ENCODE measurements around the gene ASPDH.
A peak's percentile ranks its signal among the peaks of the same experiment; 100 is the strongest.

Gene ASPDH

DNA sequence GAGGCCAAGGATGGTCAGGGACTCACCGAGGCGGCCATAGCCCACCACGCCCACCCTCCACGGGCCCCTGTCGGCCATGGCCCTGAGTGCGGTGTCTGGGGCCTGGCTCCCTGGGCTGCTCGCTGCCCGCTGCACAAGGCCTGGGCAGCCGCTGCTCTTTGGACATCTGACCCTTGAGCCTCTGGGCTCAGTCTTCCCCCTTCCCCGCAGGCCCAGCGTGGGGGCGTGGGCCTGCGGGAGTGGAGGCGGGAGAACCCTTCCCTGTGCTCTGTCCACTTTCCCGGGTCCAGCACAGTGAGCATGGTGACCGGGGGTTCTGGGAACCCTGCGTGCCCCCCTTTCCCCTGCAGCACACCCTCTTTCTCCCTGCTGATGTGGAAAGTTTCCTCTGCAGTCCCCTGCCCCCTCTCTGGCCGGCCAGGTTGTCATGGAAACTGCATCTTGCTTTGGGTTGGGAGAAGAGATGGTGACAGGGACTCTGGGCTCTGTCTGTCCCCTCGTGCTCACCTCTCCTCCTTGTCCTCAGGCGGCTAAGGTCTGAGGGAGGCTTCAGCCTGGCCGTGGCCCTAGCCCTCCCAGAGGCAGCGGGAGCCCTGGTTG lies at the start of gene ASPDH:
Gene ASPDH, minus strand, starts transcription at position 168 of the 600 bp plus-strand sequence. Its CDS starts 90 bp downstream, at position 78.
- no peaks in the 10 kb centered on the region; the same call in 1 of the 2 replicates for H3K4me1 ChIP-seq (ENCODE audit: control insufficient read depth, insufficient read depth, low read length)
- no peaks in the 10 kb centered on the region for H3K27me3 ChIP-seq (ENCODE audit: control insufficient read depth, insufficient read depth, low read length)
- no peak within 1 kb of the TSS for H3K27ac ChIP-seq (ENCODE audit: low read depth, low read length)
- no peak within 1 kb of the TSS for H3K4me3 ChIP-seq (ENCODE audit: low read depth, low read length)
- no peaks in the 10 kb centered on the region for H3K9me3 ChIP-seq (ENCODE audit: control insufficient read depth, insufficient read depth, low read length)
- H3K9ac ChIP-seq (ENCODE audit: low read depth, low read length): no peak within 1 kb of the TSS
- no peaks in the 10 kb centered on the region for H3K36me3 ChIP-seq (ENCODE audit: control insufficient read depth, insufficient read depth, low read length)

DNA sequence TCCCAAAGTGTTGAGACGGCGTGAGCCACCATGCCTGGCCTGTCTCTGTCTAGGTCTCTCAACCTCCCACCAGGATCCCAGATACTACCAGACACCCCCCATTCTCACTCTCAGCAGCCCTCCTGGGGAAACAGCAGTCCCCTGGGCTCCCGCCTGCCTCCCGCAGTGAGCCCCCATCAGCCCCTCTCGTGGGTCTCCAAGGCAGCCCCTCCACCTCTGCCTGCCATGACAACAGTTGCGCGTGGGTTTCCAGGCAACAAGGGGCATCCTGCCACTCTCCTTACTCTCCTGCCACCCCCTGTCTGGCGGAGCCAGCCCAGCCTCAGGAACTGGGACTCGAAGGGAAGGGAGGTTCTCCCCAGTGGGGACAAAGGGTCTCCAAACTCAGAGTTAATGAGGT lies 49.3 kb upstream of the ASPDH start:
- Histone ChIP-seq H3K4me1 (ENCODE audit: control insufficient read depth, insufficient read depth, low read length) (peaks cover 3% of the 10 kb centered on the region; the same call in 1 of the 2 replicates), H3K4me3 (ENCODE audit: low read depth, low read length) (no peak overlapping the region), H3K36me3 (ENCODE audit: control insufficient read depth, insufficient read depth, low read length) (no peaks in the 10 kb centered on the region), H3K9me3 (ENCODE audit: control insufficient read depth, insufficient read depth, low read length) (no peaks in the 10 kb centered on the region), H3K27ac (ENCODE audit: low read depth, low read length) (no peak overlapping the region), H3K9ac (ENCODE audit: low read depth, low read length) (no peak overlapping the region), H3K27me3 (ENCODE audit: control insufficient read depth, insufficient read depth, low read length) (peaks cover 41% of the 10 kb centered on the region)

DNA sequence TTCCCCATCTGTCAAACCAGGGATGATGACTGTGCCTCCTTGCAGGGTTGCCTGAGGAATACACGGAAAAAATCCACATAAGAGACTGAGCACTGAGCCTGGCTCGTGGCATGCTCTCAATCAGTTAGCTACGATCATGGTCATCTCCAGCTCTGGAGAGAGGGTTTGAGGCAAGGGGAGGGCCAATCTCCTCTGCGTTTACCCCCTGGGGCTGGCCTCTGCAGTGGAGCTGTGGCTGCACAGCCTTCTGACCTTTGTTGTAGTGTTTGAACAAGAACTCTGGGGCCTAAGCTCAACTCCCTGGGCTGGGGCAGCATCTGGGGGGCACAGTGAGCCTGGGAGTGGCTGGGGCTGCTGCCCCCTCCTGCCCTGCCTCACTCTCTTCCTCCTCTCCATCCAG lies 48.6 kb upstream of the ASPDH start:
- no peaks in the 10 kb centered on the region for H3K9me3 ChIP-seq (ENCODE audit: control insufficient read depth, insufficient read depth, low read length)
- no peak overlapping the region for H3K9ac ChIP-seq (ENCODE audit: low read depth, low read length)
- no peaks in the 10 kb centered on the region for H3K36me3 ChIP-seq (ENCODE audit: control insufficient read depth, insufficient read depth, low read length)
- H3K27ac ChIP-seq (ENCODE audit: low read depth, low read length): no peak overlapping the region
- H3K4me3 ChIP-seq (ENCODE audit: low read depth, low read length): no peak overlapping the region
- H3K27me3 ChIP-seq (ENCODE audit: control insufficient read depth, insufficient read depth, low read length): peaks cover 45% of the 10 kb centered on the region
- H3K4me1 ChIP-seq (ENCODE audit: control insufficient read depth, insufficient read depth, low read length): peaks cover 3% of the 10 kb centered on the region; the same call in 1 of the 2 replicates

DNA sequence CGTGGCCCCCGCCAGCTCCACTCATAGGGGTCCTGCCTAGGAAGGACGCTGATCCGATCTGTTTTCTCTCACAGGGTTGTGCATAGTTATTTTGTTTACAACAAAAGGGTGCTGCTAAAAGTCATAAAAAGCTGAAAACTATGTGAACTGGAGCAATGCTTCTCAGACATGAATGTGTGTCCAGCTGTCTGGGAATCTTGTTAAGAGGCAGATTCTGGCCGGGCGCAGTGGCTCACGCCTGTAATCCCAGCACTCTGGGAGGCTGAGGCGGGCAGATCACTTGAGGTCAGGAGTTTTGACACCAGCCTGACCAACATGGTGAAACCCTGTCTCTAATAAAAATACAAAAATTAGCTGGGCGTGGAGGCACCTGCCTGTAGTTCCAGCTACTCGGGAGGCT lies 45.9 kb upstream of the ASPDH start:
- Histone ChIP-seq H3K27me3 (ENCODE audit: control insufficient read depth, insufficient read depth, low read length) (peaks cover 30% of the 10 kb centered on the region), H3K36me3 (ENCODE audit: control insufficient read depth, insufficient read depth, low read length) (no peaks in the 10 kb centered on the region), H3K27ac (ENCODE audit: low read depth, low read length) (no peak overlapping the region), H3K9me3 (ENCODE audit: control insufficient read depth, insufficient read depth, low read length) (no peaks in the 10 kb centered on the region), H3K4me1 (ENCODE audit: control insufficient read depth, insufficient read depth, low read length) (peaks cover 7% of the 10 kb centered on the region; the same call in 1 of the 2 replicates), H3K9ac (ENCODE audit: low read depth, low read length) (no peak overlapping the region), H3K4me3 (ENCODE audit: low read depth, low read length) (no peak overlapping the region)

DNA sequence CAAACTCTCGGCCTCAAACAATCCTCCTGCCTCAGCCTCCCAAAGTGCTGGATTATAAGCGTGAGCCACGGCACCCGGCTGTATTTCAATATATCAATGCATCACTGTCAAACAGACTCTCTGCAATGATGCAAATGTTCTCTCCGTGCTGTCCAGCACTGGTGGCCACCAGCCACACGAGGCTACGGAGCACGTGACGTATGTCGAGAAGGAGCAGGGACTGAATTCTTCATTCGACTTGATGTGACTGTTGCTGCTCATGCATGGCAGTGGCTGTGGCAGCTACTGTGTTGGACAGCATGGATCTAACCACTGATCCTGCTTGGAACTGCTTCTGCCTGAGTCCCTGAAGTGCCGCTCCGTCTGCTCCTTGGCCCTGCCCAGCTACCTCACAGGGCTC lies 44.7 kb upstream of the ASPDH start:
- Histone ChIP-seq H3K4me1 (ENCODE audit: control insufficient read depth, insufficient read depth, low read length) (peaks cover 4% of the 10 kb centered on the region; the same call in 1 of the 2 replicates), H3K4me3 (ENCODE audit: low read depth, low read length) (no peak overlapping the region), H3K27ac (ENCODE audit: low read depth, low read length) (no peak overlapping the region), H3K9ac (ENCODE audit: low read depth, low read length) (no peak overlapping the region), H3K27me3 (ENCODE audit: control insufficient read depth, insufficient read depth, low read length) (peaks cover 26% of the 10 kb centered on the region), H3K9me3 (ENCODE audit: control insufficient read depth, insufficient read depth, low read length) (no peaks in the 10 kb centered on the region), H3K36me3 (ENCODE audit: control insufficient read depth, insufficient read depth, low read length) (no peaks in the 10 kb centered on the region)

DNA sequence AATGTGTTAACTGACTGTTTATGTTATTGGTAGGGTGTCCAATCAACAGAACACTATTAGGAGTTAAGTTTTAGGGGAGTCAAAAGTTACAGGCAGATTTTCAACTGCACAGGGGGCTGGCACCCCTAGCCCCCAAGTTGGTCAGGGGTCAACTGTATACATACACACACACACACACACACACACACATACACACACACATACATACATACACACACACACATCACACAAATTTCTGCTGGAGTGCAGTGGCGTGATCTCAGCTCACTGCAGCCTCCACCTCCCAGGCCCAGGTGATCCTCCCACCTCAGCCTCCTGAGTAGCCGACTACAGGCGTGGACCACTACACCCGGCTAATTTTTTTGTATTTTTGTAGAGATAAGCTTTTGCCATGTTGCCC lies 44.3 kb upstream of the ASPDH start:
- H3K4me1 ChIP-seq (ENCODE audit: control insufficient read depth, insufficient read depth, low read length): peaks cover 4% of the 10 kb centered on the region; the same call in 1 of the 2 replicates
- no peak overlapping the region for H3K4me3 ChIP-seq (ENCODE audit: low read depth, low read length)
- no peak overlapping the region for H3K27ac ChIP-seq (ENCODE audit: low read depth, low read length)
- peaks cover 29% of the 10 kb centered on the region for H3K27me3 ChIP-seq (ENCODE audit: control insufficient read depth, insufficient read depth, low read length)
- H3K9ac ChIP-seq (ENCODE audit: low read depth, low read length): no peak overlapping the region
- no peaks in the 10 kb centered on the region for H3K9me3 ChIP-seq (ENCODE audit: control insufficient read depth, insufficient read depth, low read length)
- H3K36me3 ChIP-seq (ENCODE audit: control insufficient read depth, insufficient read depth, low read length): no peaks in the 10 kb centered on the region

DNA sequence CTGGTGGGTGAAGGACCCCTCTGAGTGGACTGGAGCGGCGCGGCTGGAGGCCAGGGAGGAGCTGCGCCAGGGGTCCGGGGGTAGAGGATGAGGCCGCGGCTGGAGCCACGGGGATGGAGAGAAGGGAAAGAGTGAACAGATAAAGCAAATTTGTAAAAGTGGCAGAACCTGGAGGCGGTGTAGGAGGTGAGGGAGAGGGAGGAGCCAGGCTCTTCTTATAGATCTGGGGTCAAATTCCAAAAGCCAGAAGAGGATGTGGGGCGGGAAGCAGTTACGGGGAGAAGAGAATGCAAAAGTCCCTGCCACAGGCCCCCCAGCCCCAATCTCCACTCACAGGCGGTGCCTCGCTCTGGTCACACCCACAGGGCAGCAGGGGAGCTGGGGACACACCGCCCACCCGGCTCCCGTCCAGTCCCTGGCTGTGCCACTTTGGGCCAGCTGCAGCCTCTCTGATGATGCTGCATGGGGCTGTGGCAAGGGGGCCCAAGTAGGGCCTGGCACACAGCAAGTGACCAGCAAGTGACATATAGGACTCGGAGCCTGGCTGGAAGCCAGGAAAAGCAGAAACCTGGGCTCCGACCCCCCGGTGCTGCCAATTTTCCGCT lies 43.4 kb upstream of the ASPDH start:
- peaks cover 36% of the 10 kb centered on the region for H3K27me3 ChIP-seq (ENCODE audit: control insufficient read depth, insufficient read depth, low read length)
- no peaks in the 10 kb centered on the region for H3K9me3 ChIP-seq (ENCODE audit: control insufficient read depth, insufficient read depth, low read length)
- no peak overlapping the region for H3K9ac ChIP-seq (ENCODE audit: low read depth, low read length)
- H3K4me3 ChIP-seq (ENCODE audit: low read depth, low read length): peak overlapping the region; percentile 89
- peaks cover 4% of the 10 kb centered on the region; the same call in 1 of the 2 replicates for H3K4me1 ChIP-seq (ENCODE audit: control insufficient read depth, insufficient read depth, low read length)
- H3K36me3 ChIP-seq (ENCODE audit: control insufficient read depth, insufficient read depth, low read length): no peaks in the 10 kb centered on the region
- no peak overlapping the region for H3K27ac ChIP-seq (ENCODE audit: low read depth, low read length)

DNA sequence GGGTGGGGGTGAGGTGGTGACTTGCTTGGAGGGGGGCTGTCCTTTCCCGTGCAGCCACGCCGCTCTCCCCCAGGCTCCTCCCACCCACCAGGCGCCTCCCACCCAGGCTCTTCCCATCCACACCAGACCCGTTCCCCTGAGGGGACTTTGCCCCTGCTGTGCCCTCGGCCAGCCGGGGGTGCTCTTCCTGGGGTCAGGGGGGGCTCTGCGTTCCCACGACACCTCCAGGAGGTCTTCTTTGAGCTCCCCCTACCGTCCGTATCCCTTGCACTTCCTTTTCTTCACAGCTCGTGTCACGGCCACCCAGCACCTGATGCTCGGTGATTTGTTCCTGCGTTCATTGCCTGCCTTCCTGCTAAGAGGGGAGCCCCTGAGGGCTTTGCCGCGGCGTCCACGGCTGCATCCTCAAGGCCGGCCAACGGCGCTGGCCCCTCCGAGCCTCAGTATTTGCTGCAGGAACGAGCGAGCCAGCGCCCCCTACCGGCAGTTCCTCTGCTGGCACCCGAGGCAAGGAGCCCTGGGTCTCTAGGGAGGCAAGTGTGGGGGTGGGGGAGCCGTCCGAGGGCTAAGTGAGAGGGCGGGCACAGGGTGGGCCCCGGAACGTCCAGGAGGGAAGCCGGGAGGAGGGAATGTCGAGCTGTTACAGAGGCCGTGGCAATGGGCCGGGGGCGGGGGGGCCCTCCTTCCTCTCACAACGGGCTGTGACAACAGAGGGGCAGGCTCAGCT lies 42.7 kb upstream of the ASPDH start:
- peaks cover 42% of the 10 kb centered on the region for H3K27me3 ChIP-seq (ENCODE audit: control insufficient read depth, insufficient read depth, low read length)
- no peak overlapping the region for H3K9ac ChIP-seq (ENCODE audit: low read depth, low read length)
- H3K9me3 ChIP-seq (ENCODE audit: control insufficient read depth, insufficient read depth, low read length): no peaks in the 10 kb centered on the region
- peak overlapping the region; percentile 89 for H3K4me3 ChIP-seq (ENCODE audit: low read depth, low read length)
- peaks cover 4% of the 10 kb centered on the region; the same call in 1 of the 2 replicates for H3K4me1 ChIP-seq (ENCODE audit: control insufficient read depth, insufficient read depth, low read length)
- no peak overlapping the region for H3K27ac ChIP-seq (ENCODE audit: low read depth, low read length)
- no peaks in the 10 kb centered on the region for H3K36me3 ChIP-seq (ENCODE audit: control insufficient read depth, insufficient read depth, low read length)

DNA sequence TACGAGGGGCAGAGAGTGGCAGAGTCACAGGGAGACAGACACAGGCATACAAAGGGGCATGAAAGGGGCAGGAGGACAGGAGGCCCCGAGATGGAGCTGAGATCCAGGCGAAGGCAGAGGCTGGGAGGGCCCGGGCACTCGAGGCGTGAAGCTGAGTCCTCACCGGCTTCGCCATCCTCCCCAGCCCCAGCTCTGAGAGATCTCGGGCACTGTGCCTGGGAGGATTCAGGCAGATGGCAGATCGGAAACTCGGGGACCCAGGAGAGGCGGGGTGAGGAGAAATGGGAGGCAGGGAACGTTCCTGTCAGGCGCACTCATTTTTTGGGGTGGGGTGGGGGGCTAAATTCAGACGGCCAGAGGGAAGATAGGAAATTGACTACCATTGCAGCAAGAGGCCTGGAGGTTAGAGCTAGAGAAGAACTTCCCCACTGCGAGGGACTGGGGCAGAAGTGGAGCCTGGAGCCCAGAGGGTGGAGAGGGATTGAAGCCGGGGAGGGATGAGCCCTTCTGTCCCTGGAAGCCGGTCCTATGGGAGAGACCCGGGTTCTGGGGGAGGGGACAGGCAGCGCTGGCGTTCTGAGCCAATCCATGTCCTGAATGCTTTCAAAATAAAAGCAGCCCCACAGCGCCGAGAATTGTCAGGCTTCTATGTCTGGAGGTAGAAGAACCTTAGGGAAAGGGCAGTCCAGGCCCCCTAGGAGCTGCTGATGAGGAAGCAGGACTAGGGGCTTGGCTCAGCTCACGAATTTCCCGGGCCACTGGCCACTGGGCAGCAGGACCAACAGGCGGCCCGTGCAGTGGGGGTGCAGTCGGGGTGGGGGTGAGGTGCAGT lies 42.0 kb upstream of the ASPDH start:
- H3K27ac ChIP-seq (ENCODE audit: low read depth, low read length): no peak overlapping the region
- no peaks in the 10 kb centered on the region for H3K36me3 ChIP-seq (ENCODE audit: control insufficient read depth, insufficient read depth, low read length)
- peaks cover 50% of the 10 kb centered on the region for H3K27me3 ChIP-seq (ENCODE audit: control insufficient read depth, insufficient read depth, low read length)
- H3K9me3 ChIP-seq (ENCODE audit: control insufficient read depth, insufficient read depth, low read length): no peaks in the 10 kb centered on the region
- peaks cover 5% of the 10 kb centered on the region; the same call in 1 of the 2 replicates for H3K4me1 ChIP-seq (ENCODE audit: control insufficient read depth, insufficient read depth, low read length)
- peak overlapping the region; percentile 89 for H3K4me3 ChIP-seq (ENCODE audit: low read depth, low read length)
- H3K9ac ChIP-seq (ENCODE audit: low read depth, low read length): no peak overlapping the region

DNA sequence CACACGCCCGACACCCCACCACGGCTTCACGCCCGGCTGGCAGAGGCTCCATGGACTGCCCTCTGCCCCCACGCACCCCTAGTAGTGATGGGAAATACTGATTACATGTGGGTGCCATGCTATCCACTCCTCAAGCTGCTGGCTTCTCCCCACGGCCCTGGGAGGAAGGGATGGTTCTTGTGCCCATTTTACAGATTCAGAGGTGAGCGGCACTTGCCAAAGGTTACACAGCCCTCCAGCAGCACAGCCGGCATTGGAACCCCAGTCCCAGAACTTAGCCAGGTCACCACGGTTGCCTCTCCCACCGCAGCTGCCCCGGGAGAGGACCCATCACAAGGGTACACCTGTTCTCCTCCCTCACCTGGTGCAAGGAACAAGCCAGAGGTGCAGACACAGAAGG lies 41.3 kb upstream of the ASPDH start:
- H3K4me1 ChIP-seq (ENCODE audit: control insufficient read depth, insufficient read depth, low read length): peaks cover 6% of the 10 kb centered on the region; the same call in 1 of the 2 replicates
- H3K27me3 ChIP-seq (ENCODE audit: control insufficient read depth, insufficient read depth, low read length): peaks cover 56% of the 10 kb centered on the region
- no peaks in the 10 kb centered on the region for H3K9me3 ChIP-seq (ENCODE audit: control insufficient read depth, insufficient read depth, low read length)
- H3K4me3 ChIP-seq (ENCODE audit: low read depth, low read length): no peak overlapping the region
- no peaks in the 10 kb centered on the region for H3K36me3 ChIP-seq (ENCODE audit: control insufficient read depth, insufficient read depth, low read length)
- no peak overlapping the region for H3K9ac ChIP-seq (ENCODE audit: low read depth, low read length)
- no peak overlapping the region for H3K27ac ChIP-seq (ENCODE audit: low read depth, low read length)

Data from HUES48 (cell line).